GM23338 (cell line): ENCODE measurements around the gene ZCCHC8. TPM values are rescaled to one million over a fixed set of nuclear protein-coding genes. Genes with fewer than 3 reads are reported as not detected.

Experiments
- ATAC-seq: fragments of 200-7000 bp; cut with Tn5 transposase; 3 replicates; pipeline ENCODE4 v1.9.1; 2020
- DNase-seq: peaks from one replicate; pipeline ENCODE4 v3.0.0-alpha.2; 2015; ENCODE audit warnings: low spot score
- H2AFZ ChIP-seq: fragments of 200-600 bp; sonication (generic); 2 replicates; pipeline ENCODE4 v1.8.0; 2016; ENCODE audit warnings: antibody characterized with exemption, mild to moderate bottlenecking, moderate library complexity
- H3F3A ChIP-seq: fragments of 200-600 bp; sonication (generic); replicated peaks from 2 replicates; pipeline ENCODE4 v1.8.0; 2017; ENCODE audit warnings: antibody characterized with exemption, mixed run types, low read depth
- H3K27ac ChIP-seq: fragments of 200-600 bp; sonication (generic); 2 replicates; pipeline ENCODE4 v1.6.1; 2016; ENCODE audit warnings: low read depth
- H3K27me3 ChIP-seq: fragments of 200-600 bp; sonication (generic); 2 replicates; pipeline ENCODE4 v1.8.0; 2016; ENCODE audit warnings: mild to moderate bottlenecking, mixed run types, moderate library complexity; ENCODE audit not compliant: insufficient read depth
- H3K36me3 ChIP-seq: fragments of 200-600 bp; sonication (generic); 2 replicates; pipeline ENCODE4 v1.8.0; 2016; ENCODE audit warnings: mild to moderate bottlenecking; ENCODE audit not compliant: insufficient read depth
- H3K4me1 ChIP-seq: fragments of 200-600 bp; sonication (generic); 2 replicates; pipeline ENCODE4 v1.8.0; 2016; ENCODE audit warnings: mild to moderate bottlenecking, moderate library complexity; ENCODE audit not compliant: insufficient read depth
- H3K4me2 ChIP-seq: fragments of 200-600 bp; sonication (generic); 2 replicates; pipeline ENCODE4 v1.7.1; 2017; ENCODE audit warnings: mixed run types
- H3K4me3 ChIP-seq: fragments of 200-600 bp; sonication (generic); 2 replicates; pipeline ENCODE4 v1.6.1; 2016; ENCODE audit warnings: mixed run types
- H3K79me2 ChIP-seq: fragments of 200-600 bp; sonication (generic); replicated peaks from 2 replicates; pipeline ENCODE4 v1.8.0; 2017; ENCODE audit warnings: mild to moderate bottlenecking; ENCODE audit not compliant: insufficient read depth
- H3K9me2 ChIP-seq: fragments of 200-600 bp; sonication (generic); 2 replicates; pipeline ENCODE4 v1.8.0; 2017; ENCODE audit not compliant: insufficient read depth
- H4K20me1 ChIP-seq: fragments of 200-600 bp; sonication (generic); replicated peaks from 2 replicates; pipeline ENCODE4 v1.8.0; 2017; ENCODE audit warnings: mild to moderate bottlenecking; ENCODE audit not compliant: insufficient read depth
- H3K27ac Mint-ChIP-seq: 2 replicates; pipeline ENCODE4 v1.8.0; 2020; ENCODE audit warnings: inconsistent platforms, mild to moderate bottlenecking, moderate library complexity, mixed read lengths
- H3K27me3 Mint-ChIP-seq: 3 replicates; pipeline ENCODE4 v1.8.0; 2022; ENCODE audit warnings: low read depth, mild to moderate bottlenecking, moderate library complexity, mixed read lengths, inconsistent platforms; ENCODE audit not compliant: insufficient read depth, poor library complexity
- H3K36me3 Mint-ChIP-seq: 3 replicates; pipeline ENCODE4 v1.8.0; 2021; ENCODE audit warnings: low read depth, mild to moderate bottlenecking, inconsistent platforms, moderate library complexity, mixed read lengths
- H3K4me1 Mint-ChIP-seq: 3 replicates; pipeline ENCODE4 v1.8.0; 2020; ENCODE audit warnings: mild to moderate bottlenecking, inconsistent platforms, mixed read lengths
- H3K4me3 Mint-ChIP-seq: 3 replicates; pipeline ENCODE4 v1.8.0; 2021; ENCODE audit warnings: moderate library complexity, mild to moderate bottlenecking, inconsistent platforms, mixed read lengths
- H3K9me3 Mint-ChIP-seq: 3 replicates; pipeline ENCODE4 v1.8.0; 2020; ENCODE audit warnings: moderate library complexity, mild to moderate bottlenecking, inconsistent platforms, mixed read lengths
- CREB1 ChIP-seq: fragments of 250-450 bp; sonication (Bioruptor Pico); IDR thresholded peaks from 2 replicates; pipeline ENCODE4 v1.5.0; 2020; ENCODE audit warnings: low read depth, mild to moderate bottlenecking, moderate library complexity
- EZH2phosphoT487 ChIP-seq: fragments of 200-600 bp; sonication (generic); IDR thresholded peaks from one replicate; pipeline ENCODE4 v1.8.1; 2018; ENCODE audit warnings: antibody characterized with exemption; ENCODE audit not compliant: unreplicated experiment
- JUNB ChIP-seq: IDR thresholded peaks from one replicate; pipeline ENCODE4 v1.6.1; 2016; ENCODE audit warnings: antibody characterized with exemption; ENCODE audit not compliant: unreplicated experiment
- NANOG ChIP-seq: IDR thresholded peaks from 2 replicates; pipeline ENCODE4 v1.6.1; 2016; ENCODE audit warnings: antibody characterized with exemption, borderline replicate concordance
- POLR2AphosphoS5 ChIP-seq: IDR thresholded peaks from 2 replicates; pipeline ENCODE4 v1.6.1; 2016; ENCODE audit warnings: antibody characterized with exemption, low read depth
- REST ChIP-seq: IDR thresholded peaks from one replicate; pipeline ENCODE4 v1.6.1; 2018; ENCODE audit warnings: antibody characterized with exemption; ENCODE audit not compliant: unreplicated experiment
- STAT1 ChIP-seq: IDR thresholded peaks from one replicate; pipeline ENCODE4 v1.6.1; 2016; ENCODE audit warnings: antibody characterized with exemption; ENCODE audit not compliant: unreplicated experiment
- ZNF114 ChIP-seq: fragments of 250-450 bp; sonication (Bioruptor Pico); IDR thresholded peaks from 2 replicates; pipeline ENCODE4 v1.5.0; 2020; ENCODE audit warnings: mild to moderate bottlenecking, moderate library complexity
- ZNF331 ChIP-seq: fragments of 250-450 bp; sonication (Bioruptor Pico); IDR thresholded peaks from 2 replicates; pipeline ENCODE4 v1.5.0; 2020; ENCODE audit warnings: low read depth, mild to moderate bottlenecking, moderate library complexity
- polyA plus RNA-seq: library from polyadenylated mRNA; unstranded; fragments of >200 nt; fragmentation: Nextera tagmentation; extraction: Ambion mirVana; gene quantifications from 2 replicates; pipeline ENCODE4 v1.2.1, GENCODE V29; 2016
- total RNA-seq: library from RNA; depleted of rRNA; stranded (reverse); fragments of >200 nt; shearing (Covaris generic); gene quantifications from 2 replicates; pipeline ENCODE4 v1.2.3, GENCODE V29; 2014
- TF ChIP-seq, protein P1 (sequence below), 2 experiments: fragments of 200-600 bp in 1 of 2; sonication (generic) in 1 of 2; conservative IDR thresholded peaks; 2 replicates each; pipeline versions ENCODE4 v1.5.1 to v1.6.1; 2016 to 2017; ENCODE audit warnings: antibody characterized with exemption in 2 of 2, low read depth in 2 of 2, mild to moderate bottlenecking in 2 of 2, moderate library complexity in 1 of 2
- TF ChIP-seq, protein P2 (sequence below): fragments of 250-450 bp; sonication (Bioruptor Pico); IDR thresholded peaks from 2 replicates; pipeline ENCODE4 v1.5.0; 2020; ENCODE audit warnings: mild to moderate bottlenecking, moderate library complexity

ZCCHC8 gene
- total and polyA plus RNA-seq, 2 experiments from 2014 or later: 23.9 to 39.0 TPM

DNA sequence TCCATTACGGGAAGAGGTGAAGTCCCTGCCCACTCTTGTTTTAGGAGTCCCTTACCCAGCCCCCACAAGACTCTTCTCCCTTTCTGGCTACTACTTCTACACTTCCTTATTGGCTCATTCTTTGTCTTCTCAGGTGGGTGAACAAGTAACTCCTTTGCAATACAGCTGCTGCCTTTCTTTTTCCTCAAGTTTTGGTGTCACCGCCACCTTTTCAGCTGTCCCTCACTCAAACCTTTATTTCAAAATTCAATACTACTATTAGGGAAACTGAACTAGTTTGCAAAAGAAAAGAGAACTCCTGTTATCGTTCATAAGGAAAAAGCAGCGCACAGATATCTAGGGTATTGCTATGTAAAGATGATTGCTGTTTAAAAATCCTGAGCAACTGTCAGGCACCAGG lies 19.9 kb upstream of the ZCCHC8 start:
- H3K36me3 ChIP-seq: peaks cover 79% of the 10 kb centered on the region
- no peak overlapping the region for H3K27ac Mint-ChIP-seq
- H2AFZ ChIP-seq: no peak overlapping the region
- no peak overlapping the region for H3K4me3 ChIP-seq
- no peaks in the 10 kb centered on the region for H3K27me3 ChIP-seq
- H3K9me2 ChIP-seq: no peaks in the 10 kb centered on the region
- H3K4me2 ChIP-seq: no peak overlapping the region
- no peak for TF ChIP-seq REST
- TF ChIP-seq ZNF114 (CRISPR knock-in tag): no peak
- no peak for TF ChIP-seq JUNB
- no peak for TF ChIP-seq STAT1
- TF ChIP-seq CREB1 (CRISPR knock-in tag): no peak
- no peak for TF ChIP-seq ZNF331 (CRISPR knock-in tag)
- TF ChIP-seq, protein P1, sequence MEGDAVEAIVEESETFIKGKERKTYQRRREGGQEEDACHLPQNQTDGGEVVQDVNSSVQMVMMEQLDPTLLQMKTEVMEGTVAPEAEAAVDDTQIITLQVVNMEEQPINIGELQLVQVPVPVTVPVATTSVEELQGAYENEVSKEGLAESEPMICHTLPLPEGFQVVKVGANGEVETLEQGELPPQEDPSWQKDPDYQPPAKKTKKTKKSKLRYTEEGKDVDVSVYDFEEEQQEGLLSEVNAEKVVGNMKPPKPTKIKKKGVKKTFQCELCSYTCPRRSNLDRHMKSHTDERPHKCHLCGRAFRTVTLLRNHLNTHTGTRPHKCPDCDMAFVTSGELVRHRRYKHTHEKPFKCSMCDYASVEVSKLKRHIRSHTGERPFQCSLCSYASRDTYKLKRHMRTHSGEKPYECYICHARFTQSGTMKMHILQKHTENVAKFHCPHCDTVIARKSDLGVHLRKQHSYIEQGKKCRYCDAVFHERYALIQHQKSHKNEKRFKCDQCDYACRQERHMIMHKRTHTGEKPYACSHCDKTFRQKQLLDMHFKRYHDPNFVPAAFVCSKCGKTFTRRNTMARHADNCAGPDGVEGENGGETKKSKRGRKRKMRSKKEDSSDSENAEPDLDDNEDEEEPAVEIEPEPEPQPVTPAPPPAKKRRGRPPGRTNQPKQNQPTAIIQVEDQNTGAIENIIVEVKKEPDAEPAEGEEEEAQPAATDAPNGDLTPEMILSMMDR (conservative IDR thresholded peaks at IDR 0.05; ENCODE audit: low read depth in 2 of 2): no peak
- TF ChIP-seq POLR2AphosphoS5: no peak
- no peak for TF ChIP-seq EZH2phosphoT487
- no peak for TF ChIP-seq NANOG
- TF ChIP-seq, protein P2, sequence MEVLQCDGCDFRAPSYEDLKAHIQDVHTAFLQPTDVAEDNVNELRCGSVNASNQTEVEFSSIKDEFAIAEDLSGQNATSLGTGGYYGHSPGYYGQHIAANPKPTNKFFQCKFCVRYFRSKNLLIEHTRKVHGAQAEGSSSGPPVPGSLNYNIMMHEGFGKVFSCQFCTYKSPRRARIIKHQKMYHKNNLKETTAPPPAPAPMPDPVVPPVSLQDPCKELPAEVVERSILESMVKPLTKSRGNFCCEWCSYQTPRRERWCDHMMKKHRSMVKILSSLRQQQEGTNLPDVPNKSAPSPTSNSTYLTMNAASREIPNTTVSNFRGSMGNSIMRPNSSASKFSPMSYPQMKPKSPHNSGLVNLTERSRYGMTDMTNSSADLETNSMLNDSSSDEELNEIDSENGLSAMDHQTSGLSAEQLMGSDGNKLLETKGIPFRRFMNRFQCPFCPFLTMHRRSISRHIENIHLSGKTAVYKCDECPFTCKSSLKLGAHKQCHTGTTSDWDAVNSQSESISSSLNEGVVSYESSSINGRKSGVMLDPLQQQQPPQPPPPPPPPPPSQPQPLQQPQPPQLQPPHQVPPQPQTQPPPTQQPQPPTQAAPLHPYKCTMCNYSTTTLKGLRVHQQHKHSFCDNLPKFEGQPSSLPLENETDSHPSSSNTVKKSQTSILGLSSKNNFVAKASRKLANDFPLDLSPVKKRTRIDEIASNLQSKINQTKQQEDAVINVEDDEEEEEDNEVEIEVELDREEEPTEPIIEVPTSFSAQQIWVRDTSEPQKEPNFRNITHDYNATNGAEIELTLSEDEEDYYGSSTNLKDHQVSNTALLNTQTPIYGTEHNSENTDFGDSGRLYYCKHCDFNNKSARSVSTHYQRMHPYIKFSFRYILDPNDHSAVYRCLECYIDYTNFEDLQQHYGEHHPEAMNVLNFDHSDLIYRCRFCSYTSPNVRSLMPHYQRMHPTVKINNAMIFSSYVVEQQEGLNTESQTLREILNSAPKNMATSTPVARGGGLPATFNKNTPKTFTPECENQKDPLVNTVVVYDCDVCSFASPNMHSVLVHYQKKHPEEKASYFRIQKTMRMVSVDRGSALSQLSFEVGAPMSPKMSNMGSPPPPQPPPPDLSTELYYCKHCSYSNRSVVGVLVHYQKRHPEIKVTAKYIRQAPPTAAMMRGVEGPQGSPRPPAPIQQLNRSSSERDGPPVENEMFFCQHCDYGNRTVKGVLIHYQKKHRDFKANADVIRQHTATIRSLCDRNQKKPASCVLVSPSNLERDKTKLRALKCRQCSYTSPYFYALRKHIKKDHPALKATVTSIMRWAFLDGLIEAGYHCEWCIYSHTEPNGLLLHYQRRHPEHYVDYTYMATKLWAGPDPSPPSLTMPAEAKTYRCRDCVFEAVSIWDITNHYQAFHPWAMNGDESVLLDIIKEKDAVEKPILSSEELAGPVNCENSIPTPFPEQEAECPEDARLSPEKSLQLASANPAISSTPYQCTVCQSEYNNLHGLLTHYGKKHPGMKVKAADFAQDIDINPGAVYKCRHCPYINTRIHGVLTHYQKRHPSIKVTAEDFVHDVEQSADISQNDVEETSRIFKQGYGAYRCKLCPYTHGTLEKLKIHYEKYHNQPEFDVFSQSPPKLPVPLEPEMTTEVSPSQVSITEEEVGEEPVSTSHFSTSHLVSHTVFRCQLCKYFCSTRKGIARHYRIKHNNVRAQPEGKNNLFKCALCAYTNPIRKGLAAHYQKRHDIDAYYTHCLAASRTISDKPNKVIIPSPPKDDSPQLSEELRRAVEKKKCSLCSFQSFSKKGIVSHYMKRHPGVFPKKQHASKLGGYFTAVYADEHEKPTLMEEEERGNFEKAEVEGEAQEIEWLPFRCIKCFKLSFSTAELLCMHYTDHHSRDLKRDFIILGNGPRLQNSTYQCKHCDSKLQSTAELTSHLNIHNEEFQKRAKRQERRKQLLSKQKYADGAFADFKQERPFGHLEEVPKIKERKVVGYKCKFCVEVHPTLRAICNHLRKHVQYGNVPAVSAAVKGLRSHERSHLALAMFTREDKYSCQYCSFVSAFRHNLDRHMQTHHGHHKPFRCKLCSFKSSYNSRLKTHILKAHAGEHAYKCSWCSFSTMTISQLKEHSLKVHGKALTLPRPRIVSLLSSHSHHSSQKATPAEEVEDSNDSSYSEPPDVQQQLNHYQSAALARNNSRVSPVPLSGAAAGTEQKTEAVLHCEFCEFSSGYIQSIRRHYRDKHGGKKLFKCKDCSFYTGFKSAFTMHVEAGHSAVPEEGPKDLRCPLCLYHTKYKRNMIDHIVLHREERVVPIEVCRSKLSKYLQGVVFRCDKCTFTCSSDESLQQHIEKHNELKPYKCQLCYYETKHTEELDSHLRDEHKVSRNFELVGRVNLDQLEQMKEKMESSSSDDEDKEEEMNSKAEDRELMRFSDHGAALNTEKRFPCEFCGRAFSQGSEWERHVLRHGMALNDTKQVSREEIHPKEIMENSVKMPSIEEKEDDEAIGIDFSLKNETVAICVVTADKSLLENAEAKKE: no peak
- H4K20me1 ChIP-seq: peaks cover 48% of the 10 kb centered on the region
- no peak for ATAC-seq
- H3K4me1 Mint-ChIP-seq: peaks cover 12% of the 10 kb centered on the region
- no peak overlapping the region for H3K4me3 Mint-ChIP-seq
- DNase-seq: no peak
- peaks cover 98% of the 10 kb centered on the region for H3K79me2 ChIP-seq
- H3K27ac ChIP-seq: no peak overlapping the region
- H3K4me1 ChIP-seq: peaks cover 18% of the 10 kb centered on the region
- H3F3A ChIP-seq: no peaks in the 10 kb centered on the region; the same call in 1 of the 2 replicates
- H3K9me3 Mint-ChIP-seq: no peaks in the 10 kb centered on the region
- peaks cover 2% of the 10 kb centered on the region for H3K27me3 Mint-ChIP-seq
- peaks cover 94% of the 10 kb centered on the region for H3K36me3 Mint-ChIP-seq
